Colon (tissue), 2 donors: ENCODE results near the gene GNB1.
"Not testable (repeated sequence)": the region's sequence is repeated elsewhere in the genome, so short reads cannot be mapped to it uniquely, and the experiment has no call there.

Experiments
- FAIRE-seq: peaks from 2 replicates; lab custom pipeline; 2012; peaks lifted over from hg19 to GRCh38; lab: Jason Lieb, UNC
- donor health status: control.
- donor health status: control.

Gene GNB1

DNA sequence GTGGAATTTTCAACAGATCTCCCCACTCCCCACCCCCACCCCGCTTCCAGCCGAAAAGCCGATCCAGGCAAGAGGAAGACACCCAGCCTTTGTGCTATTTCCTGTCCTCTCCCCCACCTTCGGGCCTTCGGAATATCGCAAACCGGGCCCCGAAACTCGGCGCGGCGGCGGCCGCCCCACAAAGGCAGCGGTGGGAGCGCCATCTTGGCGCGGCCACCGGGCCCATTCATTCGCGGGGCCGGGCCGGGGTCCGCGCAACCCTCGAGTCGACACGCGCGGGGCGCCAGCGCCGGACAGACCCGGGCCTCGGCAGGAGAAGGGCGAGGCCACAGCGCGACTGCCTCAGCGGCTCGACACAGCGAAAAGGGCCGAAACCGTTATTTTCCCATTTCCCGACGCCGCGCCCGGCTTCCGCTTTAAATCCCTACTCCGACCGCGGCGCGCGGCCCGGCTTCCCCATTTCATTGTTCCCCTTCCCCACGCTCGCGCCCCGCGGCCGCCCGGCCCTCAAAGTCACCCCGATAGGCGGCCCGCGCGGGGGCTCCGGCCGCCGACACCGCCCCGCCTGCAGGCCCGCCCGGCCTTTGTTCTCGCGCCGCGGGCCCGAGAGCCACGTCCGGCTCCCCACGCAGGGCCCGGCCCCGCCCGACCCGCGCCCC, 911 bp downstream of the GNB1 start:
- no peak for FAIRE-seq

DNA sequence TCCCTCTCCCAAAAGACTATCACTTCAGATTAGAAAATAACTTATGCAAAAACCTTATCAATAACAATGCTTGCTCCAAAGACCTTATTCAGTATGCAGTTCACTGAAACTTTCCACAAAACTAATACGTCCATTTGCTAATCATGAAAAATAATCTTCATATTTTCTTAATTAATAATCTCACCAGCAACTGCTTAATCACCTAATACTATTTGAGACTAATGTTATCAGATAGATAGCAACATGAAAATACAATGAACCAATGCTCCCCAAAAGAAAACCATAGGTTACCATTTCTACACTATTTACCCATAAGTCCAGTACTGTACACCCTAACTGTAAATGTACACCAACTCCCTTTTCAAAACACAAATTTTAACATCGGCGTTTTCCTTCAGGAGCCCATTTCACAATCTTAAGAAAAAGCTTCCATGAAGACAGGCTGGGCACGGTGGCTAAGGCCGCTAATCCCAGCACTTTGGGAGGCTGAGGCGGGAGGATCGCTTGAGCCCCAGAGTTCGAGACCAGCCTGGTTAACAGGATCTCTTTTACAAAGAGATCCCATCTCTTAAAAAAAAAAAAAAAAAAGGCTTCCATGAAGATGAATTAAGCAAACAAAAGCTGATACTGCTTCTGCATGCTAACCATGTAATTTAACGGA, 1.7 kb downstream of the GNB1 start:
- no peak for FAIRE-seq

DNA sequence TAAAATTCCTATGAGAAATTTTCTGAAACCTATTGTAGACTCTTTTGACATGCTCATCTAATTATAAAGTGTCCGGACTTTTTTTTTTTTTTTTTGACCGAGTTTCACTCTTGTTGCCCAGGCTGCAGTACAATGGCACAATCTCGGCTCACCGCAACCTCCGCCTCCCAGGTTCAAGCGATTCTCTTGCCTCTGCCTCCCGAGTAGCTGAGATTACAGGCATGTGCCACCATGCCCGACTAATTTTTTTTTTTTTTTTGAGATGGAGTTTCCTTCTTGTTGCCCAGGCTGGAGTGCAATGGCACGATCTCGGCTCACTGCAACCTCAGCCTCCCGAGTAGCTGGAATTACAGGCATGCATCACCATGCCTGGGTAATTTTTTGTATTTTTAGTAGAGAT, 7.0 kb downstream of the GNB1 start:
- not testable (repeated sequence) for FAIRE-seq

DNA sequence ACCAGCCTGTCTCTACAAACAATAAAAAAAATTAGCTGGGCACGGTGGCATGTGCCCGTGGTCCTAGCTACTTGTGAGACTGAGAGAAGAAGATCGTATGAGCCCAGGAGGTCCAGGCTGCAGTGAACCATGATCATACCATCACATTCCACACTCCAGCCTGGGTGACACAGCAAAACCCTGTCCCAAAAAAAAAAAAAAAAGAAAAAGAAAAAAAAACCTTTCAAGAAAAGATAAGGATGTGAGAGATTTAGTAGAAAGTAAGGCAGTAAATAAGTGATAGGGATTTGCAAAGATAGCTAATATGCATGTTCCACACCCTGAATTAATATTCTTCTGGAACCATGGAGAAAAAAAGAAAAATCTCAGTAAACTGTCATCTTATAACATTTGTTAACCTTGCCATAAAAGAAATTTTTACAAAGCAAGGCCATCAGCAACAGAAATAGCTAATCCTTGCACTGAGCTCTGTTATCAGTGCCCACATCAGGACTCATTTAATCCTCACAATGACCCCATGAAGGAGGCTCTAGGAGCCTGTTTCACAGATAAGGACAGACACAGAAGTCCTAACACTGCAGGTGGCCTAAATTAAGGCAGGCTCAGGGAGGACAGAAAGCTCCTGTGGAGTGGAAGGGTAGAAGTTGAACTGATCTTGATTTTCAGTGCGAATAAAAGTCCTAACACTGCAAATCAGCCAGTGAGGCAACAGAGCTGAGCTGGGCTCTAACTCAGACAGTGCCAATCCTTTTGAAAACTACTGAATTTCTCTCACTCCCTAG, 7.6 kb downstream of the GNB1 start:
- no peak for FAIRE-seq

DNA sequence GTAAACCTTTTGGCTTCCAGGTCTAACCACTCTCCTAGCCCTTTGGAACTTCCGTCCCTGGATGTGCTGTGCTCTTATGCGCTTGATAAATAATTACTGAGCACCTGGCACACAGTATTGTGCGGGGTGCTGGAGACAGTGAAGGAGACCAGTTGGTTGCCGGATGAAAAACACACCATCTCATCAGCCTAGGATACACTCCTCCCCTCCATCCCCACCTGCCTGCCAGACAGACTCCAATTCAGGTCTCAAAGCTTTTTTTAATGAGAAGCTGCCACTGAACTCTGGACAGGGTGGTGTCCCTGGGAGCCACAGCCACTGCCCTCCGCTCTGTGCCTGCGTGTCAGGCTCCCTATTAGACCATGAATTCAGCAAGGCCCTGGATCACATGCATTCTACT, 9.2 kb downstream of the GNB1 start:
- FAIRE-seq, result no peak

DNA sequence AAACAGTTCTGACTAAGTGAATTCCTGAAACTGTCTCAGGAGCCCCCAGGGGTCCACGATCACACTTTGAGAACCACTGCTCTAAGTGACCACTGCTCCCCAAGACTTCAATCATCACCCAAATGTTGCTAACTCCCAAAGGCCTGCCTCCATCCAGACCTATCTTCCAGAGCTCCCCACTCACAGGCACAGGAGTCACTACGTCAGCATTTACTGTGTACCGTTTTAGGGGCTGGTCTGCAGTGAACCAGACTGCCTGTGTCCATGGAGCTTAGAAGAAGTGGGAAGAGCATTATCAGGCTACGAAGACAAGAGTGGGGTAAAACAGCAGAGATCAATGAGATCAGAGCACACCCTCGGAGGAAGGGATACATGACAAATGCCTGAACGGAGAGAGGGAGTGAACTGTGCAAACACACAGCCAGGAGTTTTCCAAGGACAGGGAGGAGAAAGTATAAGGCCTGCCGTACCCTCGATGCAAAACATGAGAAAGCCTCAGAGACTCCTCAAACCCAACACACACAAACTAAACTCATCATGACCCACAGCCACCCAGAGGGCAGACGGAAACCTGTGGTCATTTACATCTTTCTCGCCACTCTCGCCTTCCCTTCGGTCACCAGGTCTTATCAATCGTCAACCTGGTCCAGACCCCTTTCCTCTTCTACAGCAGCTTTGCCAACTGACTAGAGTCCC, 10.1 kb downstream of the GNB1 start:
- FAIRE-seq, result no peak

DNA sequence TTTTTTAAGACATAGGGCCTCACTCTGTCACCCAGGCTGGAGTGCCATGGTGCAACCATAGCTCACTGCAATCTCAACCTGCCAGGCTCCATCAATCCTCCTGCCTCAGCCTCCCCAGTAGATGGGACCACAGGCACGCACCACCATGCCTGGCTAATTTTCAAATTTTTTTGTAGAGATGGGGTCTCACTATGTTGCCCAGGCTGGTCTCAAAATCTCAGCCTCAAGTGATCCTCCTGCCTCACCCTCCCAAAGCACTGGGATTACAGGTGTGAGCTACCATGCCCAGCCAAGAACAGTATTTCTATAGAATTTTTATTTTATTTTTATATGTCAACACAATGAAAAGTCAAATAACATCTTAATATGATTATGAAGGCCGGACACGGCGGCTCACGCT, 10.9 kb downstream of the GNB1 start:
- no peak for FAIRE-seq

DNA sequence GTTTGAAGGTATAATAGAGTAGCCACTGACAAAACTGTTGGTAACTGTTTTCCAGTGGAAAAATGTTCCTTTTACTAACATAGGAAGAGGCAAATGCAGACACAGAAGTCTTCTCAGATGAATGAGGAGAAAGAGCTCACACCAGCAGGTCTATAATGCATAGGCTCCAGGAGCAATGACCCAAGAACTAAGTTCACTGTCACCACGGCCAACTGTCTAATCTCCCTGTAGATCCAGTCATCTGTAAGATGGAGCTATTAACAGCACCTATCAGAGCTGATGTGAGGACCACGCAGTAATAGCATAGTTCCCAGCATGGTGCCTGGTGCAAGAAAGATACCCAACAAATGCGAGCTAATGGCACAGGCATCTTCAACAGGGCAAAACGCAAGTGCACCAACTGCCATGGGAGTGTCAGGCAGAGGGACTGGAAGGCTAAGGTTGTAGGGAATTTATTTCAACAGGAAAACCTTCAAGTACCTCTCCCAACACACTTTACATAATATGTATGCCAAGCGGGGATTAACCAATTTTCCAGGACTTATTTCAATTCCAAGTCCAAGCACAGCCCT, 12.9 kb downstream of the GNB1 start:
- no peak for FAIRE-seq

DNA sequence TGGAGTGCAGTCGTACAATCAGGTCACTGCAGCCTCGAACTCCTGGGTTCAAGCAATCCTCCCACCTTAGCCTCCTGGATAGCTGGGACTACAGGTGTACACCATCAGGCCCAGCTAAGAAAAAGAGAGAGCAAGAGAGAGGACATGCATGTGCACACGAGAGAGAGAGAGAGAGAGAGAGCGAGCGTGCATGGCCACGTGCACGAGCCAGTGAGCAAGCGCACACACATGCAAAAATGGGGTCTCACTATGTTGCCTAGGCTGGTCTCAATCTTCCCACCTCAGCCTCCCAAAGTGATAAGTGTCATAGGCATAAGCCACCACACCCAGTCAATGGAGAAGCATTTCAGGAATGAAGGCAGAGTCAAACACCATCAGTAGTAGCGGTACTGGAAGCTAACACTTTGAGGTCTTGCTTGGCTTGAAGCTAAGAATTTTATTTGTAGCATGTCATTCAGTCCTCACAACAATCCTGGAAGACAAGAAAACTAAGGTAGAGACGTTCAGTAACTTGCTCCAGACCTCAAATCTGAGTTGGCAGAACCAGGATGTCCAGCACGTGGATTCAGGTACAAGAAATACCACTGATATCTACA, 14.5 kb downstream of the GNB1 start:
- no peak for FAIRE-seq

DNA sequence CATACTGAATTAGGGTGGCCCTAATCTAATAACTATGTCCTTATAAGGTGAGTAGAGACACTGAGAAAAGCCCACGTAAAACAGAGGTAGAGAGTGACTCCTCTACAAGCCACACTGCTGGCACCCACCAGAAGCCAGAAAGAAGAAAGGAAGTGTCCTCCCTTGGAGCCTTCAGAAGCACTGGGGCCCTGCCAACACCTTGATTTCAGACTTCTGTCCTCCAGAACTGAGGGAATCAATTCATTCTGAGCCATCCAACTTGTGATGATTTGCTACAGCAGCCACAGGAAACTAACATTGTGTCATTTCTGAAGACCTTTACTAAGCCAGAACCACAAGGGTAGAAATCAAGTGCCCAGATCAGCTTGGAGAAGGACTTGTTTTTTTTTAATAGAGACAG, 15.0 kb downstream of the GNB1 start:
- FAIRE-seq, result no peak

DNA sequence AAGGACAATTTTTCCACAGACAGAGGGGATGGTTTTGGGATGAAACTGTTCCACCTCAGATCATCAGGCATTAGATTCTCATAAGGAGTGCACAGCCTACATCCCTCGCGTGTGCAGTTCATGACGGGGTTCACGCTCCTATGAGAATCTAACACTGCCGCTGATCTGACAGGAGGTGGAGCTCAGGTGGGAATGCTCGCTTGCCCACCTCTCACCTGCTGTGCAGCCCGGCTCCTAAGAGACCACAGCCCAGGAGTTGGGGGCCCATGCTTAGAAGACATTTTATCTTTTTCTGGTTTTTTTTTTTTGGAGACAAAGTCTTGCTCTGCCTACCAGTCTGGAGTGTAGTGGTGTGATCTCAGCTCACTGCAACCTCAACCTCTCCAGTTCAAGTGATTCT, 16.0 kb downstream of the GNB1 start:
- FAIRE-seq, result no peak

DNA sequence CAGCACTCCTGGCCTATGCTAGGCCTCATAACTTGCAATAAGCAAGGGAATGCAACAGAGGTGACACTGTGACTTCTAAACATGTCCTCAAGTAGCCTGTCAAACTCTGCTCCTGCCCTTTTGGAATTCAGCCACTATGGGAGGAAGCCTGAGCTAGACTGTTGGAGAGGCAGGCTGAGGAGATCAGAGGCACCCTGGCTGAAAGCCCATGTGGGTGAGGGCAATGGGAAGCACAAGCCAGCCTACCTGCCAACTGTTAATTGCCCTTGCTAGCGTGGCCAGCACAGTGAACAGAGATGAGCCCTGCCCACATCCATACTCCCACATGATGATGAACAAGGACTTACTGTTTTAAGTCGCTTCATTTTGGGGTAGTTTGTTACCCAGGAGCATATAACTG, 17.7 kb downstream of the GNB1 start:
- no peak for FAIRE-seq

DNA sequence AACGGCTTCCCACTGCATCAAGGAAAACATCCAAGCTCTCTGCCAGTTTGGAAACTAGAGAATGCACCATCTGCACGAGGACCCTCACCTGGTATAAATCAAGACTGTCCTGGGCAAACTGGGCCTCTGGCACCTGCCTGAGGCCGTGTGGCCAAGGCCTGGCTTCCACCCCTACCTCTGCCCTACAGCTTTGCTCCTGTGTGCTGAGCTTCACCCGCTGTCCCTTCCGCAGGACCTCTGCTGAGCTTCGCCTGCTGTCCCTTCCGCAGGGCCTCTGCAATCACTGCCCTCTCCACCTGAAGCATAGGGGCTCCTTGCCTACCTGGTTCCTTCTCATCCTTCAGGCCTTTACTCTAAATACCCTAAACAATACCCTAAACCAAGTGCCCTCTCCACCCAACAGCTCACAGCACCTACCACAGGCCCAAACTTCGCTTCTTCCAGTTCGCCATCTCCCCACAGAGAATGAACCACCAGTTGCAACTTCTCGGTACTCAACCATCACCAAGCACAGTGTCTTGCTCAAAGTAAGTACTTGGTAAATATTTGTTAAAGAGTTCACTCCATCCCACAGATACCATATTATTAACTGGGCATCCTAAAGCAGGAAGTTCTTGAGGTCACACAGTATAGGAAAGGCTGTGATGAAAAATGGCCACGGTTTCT, 18.4 kb downstream of the GNB1 start:
- no peak for FAIRE-seq

DNA sequence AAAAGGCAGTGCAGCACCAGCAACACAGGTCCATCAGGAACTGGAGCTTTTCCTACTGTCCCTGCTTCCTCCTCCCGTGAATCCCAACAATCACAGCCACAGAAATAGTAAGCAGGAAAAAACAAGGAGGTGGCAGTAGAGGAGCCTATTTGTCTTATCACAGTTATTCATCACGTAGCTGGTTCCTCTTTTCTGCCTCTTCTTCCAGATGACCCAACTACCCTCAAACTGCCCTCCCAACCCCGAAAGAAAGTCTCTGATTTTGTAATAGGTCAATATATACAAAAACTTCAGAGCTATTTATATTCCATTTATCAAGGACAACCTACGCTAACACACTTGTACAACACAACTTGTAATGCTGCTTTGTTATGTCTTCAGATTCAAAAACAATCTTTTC, 21.4 kb downstream of the GNB1 start:
- no peak for FAIRE-seq

DNA sequence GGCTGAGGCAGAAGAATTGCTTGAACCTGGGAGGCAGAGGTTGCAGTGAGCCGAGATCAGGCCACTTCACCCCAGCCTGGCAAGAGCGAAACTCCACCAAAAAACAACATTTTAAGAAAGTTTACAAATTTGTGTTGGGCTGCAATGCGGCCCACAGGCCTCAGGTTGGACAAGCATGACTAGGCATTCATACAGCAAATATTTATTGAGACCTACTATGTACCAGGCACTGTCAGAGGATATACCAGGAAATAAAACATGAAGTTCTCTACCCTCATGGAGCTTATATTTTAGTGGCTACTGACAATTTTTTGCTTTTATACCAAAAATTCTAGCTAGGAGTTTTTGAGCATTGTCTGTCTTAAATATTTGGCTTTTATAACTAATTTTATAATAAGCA, 23.7 kb downstream of the GNB1 start:
- FAIRE-seq, result no peak

DNA sequence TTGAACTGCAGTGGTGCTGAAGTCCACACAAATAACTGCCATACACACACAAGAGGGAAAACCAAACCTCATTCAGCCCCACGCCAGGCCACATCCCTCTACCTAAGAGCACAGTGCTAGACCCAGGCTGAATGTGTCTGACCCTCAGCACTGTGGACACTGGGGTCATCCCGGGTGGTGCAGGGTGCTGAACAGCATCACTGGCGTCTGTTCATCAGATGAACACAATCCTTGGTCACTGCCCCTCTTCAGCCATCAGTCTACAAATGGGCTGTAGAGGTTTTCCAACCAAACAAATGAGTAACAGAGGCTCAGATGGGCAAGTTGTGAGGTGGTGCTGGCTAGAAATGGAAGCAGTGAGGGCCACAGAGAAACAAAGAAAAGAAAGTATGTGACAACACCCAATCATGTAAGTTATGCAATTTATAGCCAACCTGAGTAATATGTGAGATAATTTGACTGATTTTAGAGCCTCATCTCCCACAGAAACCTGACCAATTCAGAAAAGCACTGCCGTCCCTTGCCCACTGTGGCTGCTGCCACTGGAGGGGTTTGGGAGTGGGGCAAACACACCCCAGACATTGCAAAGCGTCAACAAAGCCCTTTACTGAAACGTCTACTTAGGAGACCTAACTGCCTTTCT, 27.9 kb downstream of the GNB1 start:
- FAIRE-seq, result no peak

DNA sequence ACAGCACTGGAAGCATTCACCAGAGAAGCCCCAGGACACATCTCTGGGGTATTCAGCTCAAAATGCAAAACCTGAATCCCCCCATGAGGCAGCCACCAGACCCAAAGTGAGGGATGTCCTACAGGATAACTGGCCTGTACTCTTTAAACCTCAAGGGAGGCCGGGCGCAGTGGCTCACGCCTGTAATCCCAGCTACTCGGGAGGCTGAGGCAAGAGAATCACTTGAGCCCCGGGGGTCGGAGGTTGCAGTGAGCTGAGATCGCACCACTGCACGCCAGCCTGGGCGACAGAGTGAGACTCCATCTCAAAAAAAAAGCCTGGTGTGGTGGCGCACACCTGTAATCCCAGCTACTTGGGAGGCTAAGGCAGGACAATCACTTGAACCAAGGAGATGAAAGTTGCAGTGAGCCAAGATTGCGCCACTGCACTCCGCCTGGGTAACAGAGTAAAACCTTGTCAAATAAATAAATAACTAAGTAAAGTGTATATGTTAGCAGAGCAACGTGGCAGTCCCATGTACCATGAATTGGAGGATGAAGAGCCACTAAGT, 29.1 kb downstream of the GNB1 start:
- not testable (repeated sequence) for FAIRE-seq

DNA sequence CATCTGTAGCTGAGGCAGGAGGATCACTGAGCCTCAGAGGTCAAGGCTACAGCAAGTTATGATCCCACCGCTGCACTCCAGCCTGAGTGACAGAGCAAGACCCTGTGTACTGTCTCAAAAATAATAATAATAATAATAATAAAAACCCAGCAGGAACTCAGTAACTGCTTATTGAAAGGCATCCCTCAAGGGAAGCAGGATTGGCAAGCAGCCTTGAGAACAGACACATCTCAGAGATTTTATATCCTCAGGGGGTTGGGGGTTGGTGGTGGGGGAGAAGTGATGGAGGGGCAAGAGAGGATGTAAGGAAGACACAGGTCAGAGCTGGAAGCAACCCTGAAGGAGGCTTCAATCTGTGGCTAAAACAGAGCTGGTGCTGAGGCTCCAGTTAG, 29.6 kb downstream of the GNB1 start:
- FAIRE-seq, result no peak

DNA sequence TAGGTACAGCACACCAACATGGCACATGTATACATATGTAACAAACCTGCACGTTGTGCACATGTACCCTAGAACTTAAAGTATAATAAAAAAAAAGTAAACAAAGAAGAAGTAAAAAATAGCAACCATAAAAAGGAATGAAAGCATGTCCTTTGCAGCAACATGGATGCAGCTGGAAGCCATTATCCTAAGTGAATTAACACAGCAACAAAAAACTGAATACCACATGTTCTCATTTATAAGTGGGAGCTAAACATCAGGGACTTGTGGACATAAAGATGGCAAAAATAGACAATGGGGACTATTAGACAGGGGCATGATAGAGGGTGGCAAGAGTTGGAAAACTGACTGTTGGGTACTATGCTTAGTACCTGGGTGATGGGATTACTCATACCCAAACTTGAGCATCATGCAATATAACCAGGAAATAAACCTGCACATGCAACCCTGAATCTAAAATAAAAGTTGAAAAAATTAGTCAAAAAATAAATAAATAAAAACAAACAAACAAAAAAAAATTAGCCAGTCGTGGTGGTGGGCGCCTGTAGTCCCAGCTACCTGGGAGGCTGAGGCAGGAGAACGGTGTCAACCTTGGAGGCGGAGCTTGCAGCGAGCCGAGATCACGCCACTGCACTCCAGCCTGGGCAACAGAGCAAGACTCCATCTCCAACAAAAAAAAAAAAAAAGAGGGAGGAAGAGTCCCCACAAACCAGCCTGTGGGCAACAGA, 30.8 kb downstream of the GNB1 start:
- not testable (repeated sequence) for FAIRE-seq
